ENCODE measurements around the gene NEO1. TPM values are rescaled to one million over a fixed set of nuclear protein-coding genes. Genes with fewer than 3 reads are reported as not detected.

Gene NEO1
- total RNA-seq, 1 experiment from 2014 or later, result 9.9 TPM

Small RNAs within 50 kb of the gene (small RNA-seq; reads per million reads assigned to genes)
- not detected for gene FKBP1AP2

All from HT-29 (cell line).